K562 treated with DMSO at 1 percent for 24 hours (cell line): ENCODE measurements around the gene SAT1. TPM values are rescaled to one million over a fixed set of nuclear protein-coding genes. Genes with fewer than 3 reads are reported as not detected.

Source experiments
- total RNA-seq: library from RNA; unstranded; fragments of 300-600 nt; gene quantifications from 2 replicates; pipeline ENCODE4 v1.2.3, GENCODE V29; 2022; ENCODE audit warnings: low read depth; ENCODE audit not compliant: insufficient read depth

Gene SAT1
- 83.8 and 84.9 TPM in 2 replicates for total RNA-seq

DNA sequence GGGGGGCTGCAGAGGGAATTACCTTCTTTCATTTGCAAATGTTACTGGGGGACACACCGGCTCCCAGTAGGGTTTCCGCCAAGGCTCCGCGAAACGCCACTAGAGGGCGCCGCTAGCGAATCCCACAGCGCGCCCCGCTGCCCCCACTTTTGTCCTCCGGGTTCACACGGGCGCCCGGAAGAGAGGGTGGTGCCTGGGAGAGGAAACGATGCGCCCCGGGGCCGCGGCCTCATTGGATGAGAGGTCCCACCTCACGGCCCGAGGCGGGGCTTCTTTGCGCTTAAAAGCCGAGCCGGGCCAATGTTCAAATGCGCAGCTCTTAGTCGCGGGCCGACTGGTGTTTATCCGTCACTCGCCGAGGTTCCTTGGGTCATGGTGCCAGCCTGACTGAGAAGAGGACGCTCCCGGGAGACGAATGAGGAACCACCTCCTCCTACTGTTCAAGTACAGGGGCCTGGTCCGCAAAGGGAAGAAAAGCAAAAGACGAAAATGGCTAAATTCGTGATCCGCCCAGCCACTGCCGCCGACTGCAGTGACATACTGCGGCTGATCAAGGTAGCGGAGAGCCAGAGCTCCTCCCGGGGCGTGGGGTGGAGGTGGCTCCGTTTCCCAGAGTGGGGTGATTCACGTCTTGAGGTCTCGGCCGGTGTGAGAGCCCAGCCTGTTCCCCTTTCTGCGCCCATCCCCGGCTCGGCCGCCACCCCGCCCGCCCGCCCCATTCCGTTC is at the start of gene SAT1:
Gene SAT1, plus strand, starts transcription at position 311 of the 726 bp plus-strand sequence. Its CDS starts 179 bp downstream, at position 490.

GRCh38 chrX:23742697-23743622 is 40.0 kb upstream of the SAT1 start, which contains the start of gene ACOT9:
ACOT9 (minus strand) TSS chrX:23743276; CDS start chrX:23743144, 132 bp downstream.

Other genes with a start within 250 kb of the SAT1 start
- gene PRDX4, start 115.7 kb upstream of the SAT1 start, total RNA-seq: 117 and 121 TPM in 2 replicates
- 13.7 and 16.6 TPM in 2 replicates for gene ACOT9, start 39.9 kb upstream of the SAT1 start, total RNA-seq
- 31.5 and 38.3 TPM in 2 replicates for gene APOO, start 124.8 kb downstream of the SAT1 start, total RNA-seq
- gene CXorf58, start 124.8 kb downstream of the SAT1 start, total RNA-seq: not detected in 2 replicates
- gene KLHL15, start 244.0 kb downstream of the SAT1 start, total RNA-seq: 6.0 and 6.1 TPM in 2 replicates